MM.1S (cell line): ENCODE data around the gene DCHS2.

ENCODE experiments used
- CTCF ChIP-seq: fragments of 300-600 bp; sonication (generic); IDR thresholded peaks from 2 replicates; pipeline ENCODE4 v1.5.1; 2016; ENCODE audit warnings: antibody characterized with exemption, low read length, mixed read lengths
- EZH2phosphoT487 ChIP-seq: fragments of 300-600 bp; sonication (generic); IDR thresholded peaks from 2 replicates; pipeline ENCODE4 v1.6.1; 2018; ENCODE audit warnings: antibody characterized with exemption, low read length

GRCh38 chr4:154444958-154445357, 46.6 kb downstream of the DCHS2 start:
- TF ChIP-seq EZH2phosphoT487 = no peak
- TF ChIP-seq CTCF = no peak
